GM23248 (cell line): ENCODE data around the gene APBA2.

ENCODE experiments used
- EZH2 ChIP-seq: fragments of 200-600 bp; sonication (generic); IDR thresholded peaks from 2 replicates; pipeline ENCODE4 v1.6.1; 2018; ENCODE audit warnings: antibody characterized with exemption, mild to moderate bottlenecking; ENCODE audit not compliant: insufficient read depth, poor library complexity, severe bottlenecking
- EZH2phosphoT487 ChIP-seq: fragments of 200-600 bp; sonication (generic); IDR thresholded peaks from 2 replicates; pipeline ENCODE4 v1.6.1; 2018; ENCODE audit warnings: antibody characterized with exemption, moderate library complexity, mild to moderate bottlenecking, low read depth; ENCODE audit not compliant: insufficient read depth

GRCh38 chr15:28923726-28924280, 38.0 kb downstream of the APBA2 start:
- no peak for TF ChIP-seq EZH2
- no peak for TF ChIP-seq EZH2phosphoT487
